Activated T-cell treated with anti-CD3 and anti-CD28 coated beads for 24 hours (primary cell): ENCODE results near the gene FNDC5.

ENCODE experiments used
- DNase-seq: peaks from one replicate; pipeline ENCODE4 v3.0.0-alpha.2; 2020; ENCODE audit warnings: low read depth

The FNDC5 gene

DNA sequence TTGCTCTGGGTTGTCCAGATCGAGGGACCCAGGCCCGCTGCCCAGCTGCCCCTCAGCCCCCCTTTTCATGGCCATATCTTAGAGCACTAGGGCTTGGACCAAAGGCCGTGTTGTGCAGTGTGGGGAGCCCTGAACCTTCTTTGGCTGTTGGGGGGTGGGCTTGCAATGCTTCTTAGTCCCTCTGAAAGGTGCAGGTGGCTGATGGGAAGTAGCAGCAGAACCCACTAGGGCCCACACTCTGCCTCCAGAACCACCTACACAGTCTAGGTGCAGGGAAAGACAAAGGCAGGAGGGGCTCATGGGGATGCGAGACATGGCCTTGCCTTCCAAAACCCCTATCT is 13.3 kb upstream of the FNDC5 start:
- DNase-seq = no peak

DNA sequence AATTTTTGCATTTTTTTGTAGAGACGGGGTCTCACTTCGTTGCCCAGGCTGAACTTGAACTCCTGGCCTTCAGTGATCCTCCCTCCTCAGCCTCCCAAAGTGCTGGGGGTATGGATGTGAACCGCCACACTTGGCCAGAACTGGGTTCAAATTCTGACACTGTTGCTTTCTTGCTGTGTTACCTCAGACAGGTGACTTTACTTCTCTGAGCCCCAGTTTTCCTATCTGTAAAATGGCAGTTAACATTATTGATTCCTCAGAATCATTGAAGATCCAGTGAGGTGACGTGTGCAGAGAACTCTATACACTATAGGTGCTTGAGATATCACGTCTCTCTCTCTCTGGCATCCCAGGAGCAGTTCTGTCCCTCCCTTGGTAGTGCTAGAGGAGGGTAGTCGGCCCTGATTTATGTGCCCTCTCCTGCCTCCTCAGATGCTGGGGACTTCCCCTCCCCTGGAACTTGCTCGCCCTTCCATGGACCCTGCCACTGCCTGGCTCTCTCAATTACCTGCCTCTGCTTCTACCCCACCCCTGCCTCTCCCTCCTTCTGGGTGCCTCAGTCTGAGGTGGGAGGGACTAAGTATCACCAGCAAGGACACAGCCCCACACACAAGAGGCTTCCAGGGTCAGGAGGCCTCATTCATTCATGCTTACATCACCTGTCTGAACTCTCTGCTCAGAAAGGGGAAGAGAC is 12.8 kb upstream of the FNDC5 start:
- DNase-seq = no peak

DNA sequence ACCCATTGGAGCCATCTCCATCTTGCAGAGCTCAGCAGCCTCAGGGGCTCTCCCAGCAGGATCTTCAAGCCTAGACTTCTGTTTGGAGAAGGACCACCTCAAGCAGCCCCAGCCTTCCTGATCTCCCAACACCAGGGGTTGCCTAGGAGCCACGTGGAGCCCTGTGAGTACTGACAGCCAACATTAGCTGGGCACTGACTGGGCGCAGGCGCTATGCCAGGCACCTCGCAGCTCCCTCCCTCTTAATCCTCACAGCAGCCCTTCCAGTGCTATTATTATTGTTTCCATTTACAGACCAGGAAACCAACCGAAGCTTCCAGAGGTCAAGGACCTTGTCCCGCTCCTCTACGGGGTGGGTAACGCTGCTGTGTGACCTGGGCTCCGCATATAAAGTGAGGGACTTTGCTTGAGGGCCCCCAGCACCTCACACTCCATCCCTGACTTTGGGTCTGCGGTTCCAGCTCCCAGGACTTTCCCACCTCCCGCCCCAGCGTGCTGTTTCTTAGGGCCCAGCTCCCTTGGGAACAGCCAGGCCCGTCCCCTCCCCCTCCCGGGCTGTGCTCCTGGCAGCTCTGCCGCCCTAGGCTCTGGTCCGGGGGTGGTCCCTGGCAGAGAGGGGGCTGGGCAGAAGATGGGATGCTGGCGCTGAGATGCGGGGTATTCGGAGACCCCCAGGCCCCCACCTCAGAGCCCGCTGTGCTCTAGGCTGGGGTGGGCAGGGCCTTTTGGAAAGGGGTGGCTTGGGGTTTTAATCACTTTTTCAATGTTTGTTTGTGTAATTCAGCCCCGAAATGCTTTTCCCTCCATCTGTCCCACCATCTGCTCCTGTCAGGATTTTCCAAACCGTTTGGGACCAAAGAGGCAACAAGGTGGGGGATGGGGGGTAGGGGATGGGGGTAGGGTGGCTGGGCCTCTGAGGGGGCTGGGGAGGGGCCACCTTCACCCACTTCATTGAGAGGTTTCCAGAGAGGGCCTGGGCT is 11.4 kb upstream of the FNDC5 start:
- DNase-seq = no peak

DNA sequence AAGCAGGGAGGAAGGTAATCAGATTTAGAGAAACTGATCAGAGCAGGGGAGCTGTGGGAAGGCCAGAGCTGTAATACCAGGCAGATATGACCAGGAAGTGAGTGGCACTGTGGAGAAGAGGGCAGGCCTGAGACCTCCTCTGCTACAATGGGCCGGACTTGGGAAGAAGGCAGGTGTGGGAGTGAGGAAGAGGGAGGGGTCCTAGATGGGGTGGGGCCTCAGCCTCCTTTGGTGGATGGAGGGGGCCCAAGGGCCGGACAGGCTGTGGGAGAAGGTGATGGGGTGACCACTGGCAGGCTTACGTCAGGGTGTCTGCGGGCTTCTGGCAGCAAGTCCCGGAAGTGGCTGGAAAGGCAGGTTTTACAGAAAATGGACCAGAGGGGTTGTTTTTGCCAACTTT is 10.6 kb upstream of the FNDC5 start:
- no peak for DNase-seq

DNA sequence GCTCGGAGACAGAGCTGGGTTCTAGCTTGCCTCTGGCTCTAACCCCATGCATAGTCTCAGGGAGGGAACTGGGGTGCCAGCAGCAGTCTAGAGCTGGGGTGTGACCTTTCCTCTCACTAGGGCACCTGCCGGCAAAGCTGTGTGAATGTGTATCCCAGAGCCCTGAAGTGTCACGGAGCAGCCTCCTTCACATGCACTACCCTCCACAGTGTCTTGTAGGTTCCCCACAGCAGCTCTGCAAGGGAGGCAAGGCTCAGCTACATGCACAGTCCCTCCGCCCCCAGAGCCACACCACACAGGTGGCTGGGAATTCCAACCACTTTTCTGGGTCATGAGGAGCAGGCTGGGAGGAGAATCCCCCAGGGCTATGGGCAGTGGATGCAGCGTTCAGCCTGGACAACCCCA is 7.9 kb upstream of the FNDC5 start:
- no peak for DNase-seq

DNA sequence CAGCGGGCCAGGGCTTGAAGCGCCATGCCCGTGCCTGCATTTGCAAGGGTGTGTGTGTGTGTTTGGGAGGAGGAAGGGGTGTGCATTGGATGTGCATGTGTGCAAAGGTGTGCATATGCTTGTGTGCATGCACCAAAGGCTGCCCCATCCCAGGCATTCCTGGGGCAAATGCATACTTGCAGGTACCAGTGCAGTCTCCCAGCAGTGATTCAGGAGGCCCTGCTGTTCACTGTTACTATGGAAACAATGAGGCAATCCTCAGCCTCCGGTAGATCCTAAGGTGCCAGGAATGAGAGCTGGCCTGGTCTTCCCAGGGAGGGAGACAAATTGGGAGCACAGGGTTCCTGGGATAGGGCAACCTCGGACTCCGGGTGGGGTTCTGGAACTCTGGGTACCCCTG is 7.5 kb upstream of the FNDC5 start:
- DNase-seq = no peak

DNA sequence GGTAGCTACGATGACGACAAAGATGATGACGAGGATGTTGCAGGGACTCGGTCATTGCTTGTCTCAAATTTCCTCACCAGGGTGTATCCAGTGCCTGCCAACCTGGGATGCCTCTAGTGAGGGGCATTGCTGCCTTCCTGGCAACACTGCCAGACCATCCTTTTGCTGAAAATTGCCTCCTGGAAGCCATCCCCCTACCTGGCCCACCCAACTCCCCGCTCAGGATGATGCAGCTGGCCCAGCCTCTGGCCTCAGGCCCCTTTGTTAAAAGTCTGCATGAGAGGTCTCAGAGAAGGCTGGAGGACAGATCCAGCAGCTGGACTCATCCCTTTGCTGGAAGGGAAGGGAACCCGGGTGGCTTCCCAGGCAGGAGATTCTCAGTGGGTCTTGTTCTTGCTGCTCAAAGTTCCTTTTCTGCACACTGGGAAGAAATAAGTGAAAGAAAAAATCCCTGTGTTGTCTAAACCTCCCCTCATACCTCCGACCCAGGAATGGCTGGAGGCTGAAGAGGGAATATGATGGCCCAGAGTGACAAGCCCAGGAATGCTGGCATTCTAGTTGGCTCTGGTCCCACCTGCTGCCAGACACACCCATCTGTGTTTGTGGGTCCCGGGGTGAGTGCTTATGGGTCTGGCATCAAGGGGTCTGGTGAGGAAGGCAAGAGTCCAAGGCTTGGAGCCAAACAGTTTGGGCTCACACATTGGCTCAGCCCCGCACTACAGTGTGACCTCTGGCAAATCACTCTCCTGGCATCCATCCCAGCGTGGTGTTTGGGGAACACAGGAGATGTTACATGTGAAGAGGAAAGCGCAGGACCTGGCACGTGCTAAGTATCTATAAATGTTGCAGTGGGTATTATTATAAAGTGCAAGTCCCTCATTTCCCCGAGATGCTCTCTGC is 6.7 kb upstream of the FNDC5 start:
- no peak for DNase-seq

DNA sequence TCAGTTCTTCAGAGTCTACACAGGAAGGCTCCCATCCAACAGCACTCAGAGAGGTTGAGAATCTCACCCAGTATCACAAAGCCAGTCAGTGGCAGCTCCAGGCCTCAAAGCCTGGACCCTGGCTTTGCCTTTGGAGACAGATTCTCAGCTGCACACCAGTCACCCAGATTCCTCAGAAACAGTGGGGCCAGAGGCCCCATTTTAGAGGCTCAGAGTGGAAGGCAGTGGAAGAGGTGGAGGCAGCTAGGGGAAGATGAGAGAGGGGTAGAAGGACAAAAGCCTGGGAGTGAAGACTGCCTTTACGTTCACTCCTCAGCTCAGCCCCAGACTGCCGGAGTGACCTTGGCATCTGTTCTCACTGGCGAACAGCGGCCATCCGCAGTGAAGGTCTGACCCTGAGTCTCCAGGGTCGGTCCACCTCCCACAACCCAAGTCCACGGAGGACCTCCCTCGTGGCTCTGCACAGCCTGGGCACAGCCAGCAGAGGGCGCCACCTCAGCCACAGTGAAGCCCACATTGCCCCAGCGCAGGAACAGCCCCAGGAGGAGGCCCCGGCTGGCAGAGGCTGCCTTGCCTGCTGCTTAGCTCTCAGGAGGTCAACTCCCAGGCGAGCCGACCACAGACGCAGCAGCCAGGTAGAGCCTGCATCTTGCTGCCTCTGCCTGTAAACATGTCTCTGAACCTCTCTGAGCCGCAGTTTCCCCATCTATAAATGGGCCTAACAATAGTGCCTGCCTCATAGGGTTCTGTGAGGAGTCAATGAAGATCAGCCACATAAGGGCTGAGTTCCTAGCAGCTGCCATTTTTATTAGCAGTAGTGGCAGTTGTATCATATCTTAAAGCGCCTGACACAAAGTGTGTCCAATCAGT is 5.9 kb upstream of the FNDC5 start:
- no peak for DNase-seq

DNA sequence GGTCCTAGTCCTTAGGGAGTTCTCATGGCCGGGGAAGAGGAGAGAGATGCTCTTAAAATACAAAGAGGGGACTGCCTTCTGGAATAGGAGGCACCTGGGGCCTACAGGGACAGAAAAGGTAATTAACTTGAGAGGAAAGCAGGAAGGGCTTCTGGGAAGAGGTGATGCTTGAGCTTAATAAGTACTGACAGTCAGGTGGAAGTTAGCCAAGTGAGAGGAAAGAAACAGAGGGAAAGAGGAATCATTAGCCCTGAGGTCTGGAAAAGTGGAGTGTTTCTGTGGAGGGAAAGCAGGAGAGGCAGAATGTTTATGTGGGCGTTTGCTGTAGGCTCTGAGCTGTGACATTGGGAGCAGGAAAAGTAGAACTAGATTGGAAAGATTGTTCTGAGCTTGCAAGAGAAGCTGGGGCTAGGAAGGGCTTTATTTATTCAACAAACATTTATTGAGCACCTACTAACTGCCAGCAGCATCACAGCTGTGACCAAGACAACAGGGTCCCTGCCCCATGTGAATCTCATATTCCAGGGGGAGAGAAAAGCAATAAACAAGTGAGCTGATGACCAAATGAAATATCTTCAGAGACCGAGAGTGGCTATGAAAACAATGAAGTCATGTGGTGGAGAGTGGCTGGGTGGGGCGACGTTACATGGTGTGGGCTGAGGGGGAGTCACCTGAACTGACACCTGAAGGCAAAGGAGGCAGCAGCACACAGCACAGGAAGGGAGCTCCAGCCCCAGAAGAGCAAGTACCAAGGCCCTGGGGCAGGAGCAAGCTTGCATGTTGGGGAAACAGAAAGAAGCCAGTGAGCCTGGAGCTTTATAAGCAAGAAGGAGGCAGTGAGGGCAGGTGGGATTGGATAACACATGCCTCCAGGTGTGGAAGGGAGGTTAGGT is 4.4 kb upstream of the FNDC5 start:
- no peak for DNase-seq

DNA sequence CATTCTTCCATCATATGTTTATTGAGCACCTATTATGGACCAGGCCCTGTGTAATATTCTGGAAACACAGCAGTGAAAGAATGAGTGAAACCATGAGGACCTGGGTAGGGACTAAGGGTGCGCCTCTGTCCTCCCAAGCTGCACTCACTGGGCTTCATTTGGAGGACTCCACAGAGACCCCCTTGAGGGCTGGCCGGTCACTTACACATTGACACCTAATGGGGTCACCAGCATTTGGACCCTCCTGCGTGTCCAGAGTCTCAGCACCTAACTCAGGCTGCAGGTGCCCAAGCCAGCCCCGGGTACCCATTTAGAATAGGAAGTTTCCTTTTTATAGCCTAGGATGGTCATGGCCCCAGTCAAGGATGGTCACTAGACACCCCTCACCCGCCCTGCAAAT is 2.8 kb upstream of the FNDC5 start:
- no peak for DNase-seq

DNA sequence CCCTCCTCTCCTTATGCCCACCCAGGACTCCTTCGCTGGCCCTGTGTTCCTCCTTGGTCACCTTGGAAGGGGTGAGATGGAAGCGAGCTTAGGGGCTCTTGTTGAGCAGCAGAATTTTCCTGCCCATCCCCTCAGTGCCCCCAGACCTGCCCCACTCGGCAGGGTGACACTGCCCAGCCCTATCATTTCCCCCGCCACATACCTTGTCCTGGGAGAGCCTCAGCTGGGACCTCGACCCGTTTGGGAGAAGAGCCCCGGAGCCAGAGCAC is 1.4 kb upstream of the FNDC5 start:
- no peak for DNase-seq

DNA sequence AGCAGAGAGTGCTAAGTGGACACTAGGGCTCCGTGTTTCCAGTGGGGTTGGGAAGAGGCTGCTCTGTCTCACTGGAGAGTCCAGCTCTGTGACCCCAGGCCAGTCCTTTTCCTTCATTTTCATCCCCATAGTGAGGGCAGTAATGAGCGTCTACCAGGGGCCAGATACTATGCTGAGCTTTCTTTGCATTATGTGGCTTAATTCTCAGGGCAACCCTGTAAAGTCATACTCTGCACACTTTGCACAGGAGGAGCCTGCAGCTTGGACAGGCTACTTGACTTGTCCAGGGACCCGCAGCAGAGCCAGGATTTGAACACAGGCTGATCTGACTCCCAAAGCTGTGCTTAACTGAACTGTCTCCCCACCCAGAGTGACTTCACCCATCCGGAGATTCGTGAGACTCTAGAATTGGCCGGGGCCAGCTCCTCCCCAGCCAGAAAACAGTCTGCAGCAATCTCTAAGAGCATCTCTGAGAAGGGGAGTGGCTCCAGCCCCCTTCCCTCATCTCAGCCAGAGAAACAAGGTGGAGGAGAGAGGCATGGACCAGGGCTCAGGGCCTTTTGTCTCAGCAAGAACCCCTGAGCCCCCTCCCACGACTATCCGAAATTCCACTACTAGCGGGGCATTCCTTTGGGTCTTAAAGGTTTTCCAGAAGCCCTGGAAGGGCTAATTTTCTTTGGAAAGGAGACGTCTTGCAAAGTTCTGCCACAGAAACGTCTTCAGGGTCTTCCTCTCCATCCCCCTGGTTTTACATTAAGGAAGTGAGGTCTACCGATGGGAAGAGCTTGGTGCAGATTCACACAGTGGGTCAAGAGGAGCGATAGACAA is 866 bp upstream of the FNDC5 start:
- no peak for DNase-seq

DNA sequence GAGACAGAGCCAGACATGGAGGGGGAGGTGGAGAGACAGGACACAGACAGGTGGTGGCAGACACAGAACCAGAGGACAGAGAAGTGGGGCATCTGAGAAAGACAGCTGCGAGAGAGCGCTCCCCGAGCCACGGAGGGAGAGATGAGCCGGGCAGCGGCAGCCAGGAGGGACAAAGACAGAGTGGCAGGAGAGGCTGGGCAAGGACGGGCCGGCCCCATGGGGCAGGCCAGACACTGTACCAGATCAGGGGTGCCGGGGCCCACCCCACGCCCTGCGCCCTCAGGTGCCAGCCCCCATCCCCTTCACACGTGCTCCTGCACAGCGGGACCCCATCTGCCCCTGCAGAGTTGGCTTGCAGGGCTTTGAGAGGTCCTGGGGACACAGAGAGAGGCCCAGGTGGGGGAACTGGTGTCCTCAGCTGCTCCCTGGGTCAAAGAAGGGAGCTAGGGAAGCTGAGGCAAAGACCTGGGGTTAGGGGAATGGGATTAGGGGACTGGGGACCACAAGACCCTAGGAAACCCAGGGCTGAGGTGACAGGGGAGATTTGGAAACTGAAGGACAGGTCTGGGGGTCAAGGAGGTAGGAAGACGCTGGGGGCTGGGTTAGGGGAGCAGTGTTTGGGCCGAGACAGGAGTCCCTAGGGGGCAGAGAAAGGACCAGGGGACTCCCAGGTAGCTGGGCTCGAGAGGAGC is 643 bp downstream of the FNDC5 start:
- no peak for DNase-seq

DNA sequence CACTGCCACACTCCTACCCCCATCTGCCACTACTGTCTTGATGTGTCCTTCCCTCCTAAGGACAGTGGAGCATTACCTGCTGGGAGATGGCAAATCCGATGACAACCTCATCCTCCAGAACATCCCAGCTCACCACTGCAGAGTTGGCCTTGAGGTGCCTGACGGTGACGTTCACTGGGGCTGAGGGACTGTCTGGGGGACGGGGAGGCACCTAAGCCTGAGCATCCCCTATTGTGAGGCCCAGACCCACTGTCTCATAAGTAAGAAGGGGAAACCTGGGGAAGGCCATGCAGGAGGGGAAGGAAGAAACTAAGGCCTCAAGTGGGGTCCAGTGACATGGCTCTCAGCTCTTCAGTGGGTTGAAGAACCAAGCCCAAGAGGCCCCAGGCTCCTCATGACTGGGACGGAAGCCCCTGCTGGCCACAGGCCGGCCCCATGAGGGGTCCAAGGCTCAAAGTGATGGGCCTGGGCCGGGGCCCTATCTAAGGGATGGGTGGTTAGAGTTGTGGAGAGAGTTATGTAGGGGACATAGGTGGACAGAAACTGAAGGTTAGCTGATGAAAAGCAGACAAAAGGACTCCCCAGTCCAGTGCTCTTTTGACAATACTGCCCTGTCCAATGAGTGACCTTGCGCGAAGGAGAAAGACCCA is 1.8 kb downstream of the FNDC5 start:
- DNase-seq = no peak

DNA sequence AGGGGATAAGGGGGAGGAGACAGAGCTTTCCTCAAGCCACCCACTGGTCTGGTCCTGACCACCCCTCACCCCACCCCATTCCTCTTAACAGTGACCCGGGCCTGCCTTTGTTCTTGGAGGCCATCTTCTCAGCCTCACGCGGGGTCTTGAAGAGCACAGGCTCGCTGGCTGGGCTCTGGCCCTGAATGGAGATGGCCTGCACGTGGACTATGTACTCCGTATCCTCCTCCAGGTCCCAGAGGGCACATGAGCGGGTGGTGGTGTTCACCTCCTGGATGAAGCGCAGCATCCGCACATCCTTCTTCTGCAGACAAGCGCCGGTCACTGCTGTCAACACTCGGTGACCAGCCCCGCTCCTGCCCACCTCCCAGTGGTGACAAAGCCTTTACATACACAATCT is 2.6 kb downstream of the FNDC5 start:
- DNase-seq = no peak

DNA sequence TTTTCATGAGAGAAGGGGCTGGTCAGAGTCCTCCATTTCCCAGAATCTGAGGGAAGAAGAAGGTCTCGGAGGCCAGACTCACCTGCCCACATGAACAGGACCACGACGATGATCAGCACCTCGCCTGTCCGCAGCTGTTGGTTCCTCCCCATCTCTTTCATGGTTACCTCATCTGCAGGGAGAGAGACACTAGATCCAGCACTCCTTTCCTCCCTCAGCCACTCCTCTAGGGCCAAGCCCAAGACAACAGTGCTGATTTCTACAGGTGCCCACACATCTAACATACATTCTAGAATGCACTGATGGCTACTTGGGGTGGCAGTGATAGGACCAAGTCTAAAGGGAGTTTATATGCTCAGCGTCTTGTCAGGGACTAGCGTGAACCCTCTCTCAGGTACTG is 3.0 kb downstream of the FNDC5 start:
- DNase-seq = no peak

DNA sequence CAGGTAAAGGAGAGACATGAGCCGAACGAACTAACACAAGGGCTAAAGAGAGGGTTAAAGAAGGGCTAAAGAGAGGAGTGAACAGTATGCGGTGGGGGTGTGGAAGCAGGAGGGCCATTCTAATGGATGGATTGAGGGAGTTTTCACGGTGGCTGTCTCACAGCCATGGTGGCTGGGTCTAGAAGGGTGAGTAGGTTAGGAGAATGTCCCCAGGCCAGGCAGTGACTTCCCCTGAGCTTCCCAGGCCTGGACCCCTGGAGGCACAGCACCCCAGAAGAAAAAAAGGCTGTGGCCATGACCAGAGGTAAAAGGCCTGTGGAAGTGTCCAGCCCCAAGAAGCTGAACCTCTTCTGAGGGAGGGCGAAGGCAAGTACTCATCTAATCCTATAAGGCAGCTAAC is 3.6 kb downstream of the FNDC5 start:
- DNase-seq = no peak

DNA sequence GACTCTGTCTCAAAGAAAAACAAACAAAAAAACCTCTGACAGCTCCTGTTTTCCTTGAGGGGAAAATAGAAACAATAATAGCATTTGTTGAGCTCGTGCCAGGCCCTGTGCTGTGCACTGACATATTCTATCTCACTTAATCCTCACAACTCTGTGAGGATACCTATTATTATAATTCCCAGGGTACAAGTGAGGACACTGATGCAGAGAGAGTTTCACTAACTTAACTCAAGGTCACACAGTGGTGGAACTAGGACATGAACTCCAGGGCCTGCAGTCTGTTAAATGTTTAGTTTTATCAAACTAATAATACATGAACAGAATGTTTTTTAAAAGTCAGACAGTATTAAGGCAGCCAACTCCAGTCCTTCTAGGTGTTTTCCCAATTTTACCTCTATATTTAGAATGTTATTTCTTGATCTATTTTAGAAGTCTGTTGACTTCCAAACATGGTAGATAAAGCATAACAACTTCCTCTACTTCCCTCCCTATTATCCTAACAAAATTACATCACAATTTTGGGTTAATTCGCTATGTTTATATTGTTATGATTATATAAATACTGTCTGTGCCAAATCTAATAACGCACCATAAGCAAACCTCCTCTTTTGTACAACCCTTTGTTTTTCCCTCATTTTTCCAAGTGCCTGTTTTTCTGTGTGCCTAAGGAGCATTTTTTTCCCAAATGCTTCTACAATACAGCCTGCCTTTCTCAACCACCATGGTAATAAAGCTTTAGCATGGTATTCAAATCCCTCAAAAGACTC is 4.9 kb downstream of the FNDC5 start:
- DNase-seq = no peak
